ENCODE measurements around the gene CYP2F1. TPM values are rescaled to one million over a fixed set of nuclear protein-coding genes. Genes with fewer than 3 reads are reported as not detected.
"Not testable (repeated sequence)": the region's sequence is repeated elsewhere in the genome, so short reads cannot be mapped to it uniquely, and the experiment has no call there.

The CYP2F1 gene, protein sequence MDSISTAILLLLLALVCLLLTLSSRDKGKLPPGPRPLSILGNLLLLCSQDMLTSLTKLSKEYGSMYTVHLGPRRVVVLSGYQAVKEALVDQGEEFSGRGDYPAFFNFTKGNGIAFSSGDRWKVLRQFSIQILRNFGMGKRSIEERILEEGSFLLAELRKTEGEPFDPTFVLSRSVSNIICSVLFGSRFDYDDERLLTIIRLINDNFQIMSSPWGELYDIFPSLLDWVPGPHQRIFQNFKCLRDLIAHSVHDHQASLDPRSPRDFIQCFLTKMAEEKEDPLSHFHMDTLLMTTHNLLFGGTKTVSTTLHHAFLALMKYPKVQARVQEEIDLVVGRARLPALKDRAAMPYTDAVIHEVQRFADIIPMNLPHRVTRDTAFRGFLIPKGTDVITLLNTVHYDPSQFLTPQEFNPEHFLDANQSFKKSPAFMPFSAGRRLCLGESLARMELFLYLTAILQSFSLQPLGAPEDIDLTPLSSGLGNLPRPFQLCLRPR
- total RNA-seq (ENCODE audit: insufficient read depth, low replicate concordance) = not detected

GRCh38 chr19:41114132-41114531, at the start of gene CYP2F1:
Gene CYP2F1, plus strand, starts transcription at chr19:41114432. Its CDS starts 1,757 bp downstream, at chr19:41116189.
- no peak for DNase-seq (ENCODE audit: low spot score)

DNA sequence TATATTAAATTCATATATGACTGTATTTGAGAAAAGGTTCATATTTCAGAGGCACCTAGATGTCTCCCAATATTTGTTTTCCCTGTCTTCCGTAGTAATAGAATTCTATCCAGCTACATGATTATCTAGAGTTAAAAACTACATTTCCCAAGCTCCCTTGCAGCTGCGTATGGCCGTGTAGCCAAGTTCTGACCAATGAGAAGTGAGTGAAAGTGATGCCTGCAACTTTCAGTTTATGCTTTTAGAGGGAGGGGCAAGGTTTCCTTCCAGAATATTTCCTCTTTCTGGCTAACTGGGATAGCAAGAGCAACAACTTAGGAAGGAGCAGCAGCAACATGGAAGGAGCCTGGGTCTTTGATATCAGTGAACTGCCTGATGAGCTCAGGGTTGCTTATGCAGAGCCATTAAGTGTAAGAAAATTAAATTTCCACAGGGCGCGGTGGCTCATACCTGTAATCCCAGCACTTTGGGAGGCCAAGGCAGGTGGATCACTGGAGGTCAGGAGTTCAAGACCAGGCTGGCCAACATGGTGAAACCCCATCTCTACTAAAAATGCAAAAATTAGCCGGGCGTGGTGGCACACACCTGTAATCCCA, 49.2 kb upstream of the CYP2F1 start:
- DNase-seq (ENCODE audit: low spot score) = peak; percentile 13

- no peak for DNase-seq (ENCODE audit: low spot score)
Observed at GRCh38 chr19:41076286-41076685, 37.9 kb upstream of the CYP2F1 start.

GRCh38 chr19:41083516-41083915, 30.7 kb upstream of the CYP2F1 start:
- no peak for DNase-seq (ENCODE audit: low spot score)

DNA sequence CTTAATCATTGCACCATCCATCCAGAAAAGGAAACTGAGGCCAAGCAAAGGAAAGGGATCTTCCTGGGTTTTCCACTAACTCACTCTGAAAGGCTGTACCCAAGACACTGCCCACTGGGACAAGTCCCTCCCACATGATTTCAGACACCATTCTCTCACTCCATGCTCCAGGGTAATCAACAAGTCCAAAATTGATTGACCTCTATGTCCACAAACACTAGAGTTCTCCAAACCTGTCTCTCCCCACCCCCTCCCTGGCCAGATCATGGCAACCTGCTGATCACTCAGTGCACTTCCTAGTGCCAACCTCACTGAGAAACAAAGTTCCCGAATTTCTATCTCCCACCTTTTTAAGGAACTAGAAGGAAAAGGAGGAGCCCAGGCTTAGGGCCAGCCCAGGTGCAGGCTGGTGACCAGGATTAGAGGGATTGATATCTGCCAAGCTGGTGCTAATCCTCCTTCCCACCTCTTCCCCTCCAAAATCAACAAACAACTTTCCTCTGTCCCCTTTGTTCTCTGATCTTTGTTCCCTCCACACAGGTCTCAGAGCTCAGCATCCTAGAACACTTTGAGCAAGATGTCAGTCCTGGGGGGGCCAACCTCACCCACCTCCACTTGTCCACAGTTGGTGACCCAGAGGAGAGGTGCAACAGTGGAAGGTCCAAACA, 28.4 kb upstream of the CYP2F1 start:
- no peak for DNase-seq (ENCODE audit: low spot score)

DNA sequence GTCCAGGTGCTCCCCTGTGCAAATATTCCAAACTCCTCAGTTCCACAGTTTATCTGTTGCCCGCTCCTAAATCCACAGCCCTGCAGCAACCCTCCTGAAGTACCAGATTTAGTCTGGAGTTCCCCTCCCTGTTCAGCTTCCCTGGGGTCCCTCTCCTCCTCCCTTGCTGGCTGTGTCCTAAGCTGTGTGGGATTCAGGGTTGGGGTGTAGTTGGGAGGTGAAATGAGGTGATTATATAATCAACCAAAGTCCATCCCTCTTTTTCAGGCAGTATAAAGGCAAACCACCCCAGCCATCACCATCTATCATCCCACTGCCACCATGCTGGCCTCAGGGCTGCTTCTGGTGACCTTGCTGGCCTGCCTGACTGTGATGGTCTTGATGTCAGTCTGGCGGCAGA, 26.1 kb upstream of the CYP2F1 start, which contains the start of gene CYP2A13:
Gene CYP2A13, plus strand, starts transcription at position 301 of the 400 bp plus-strand sequence. Its CDS starts 21 bp downstream, at position 322.
- DNase-seq (ENCODE audit: low spot score) = no peak

DNA sequence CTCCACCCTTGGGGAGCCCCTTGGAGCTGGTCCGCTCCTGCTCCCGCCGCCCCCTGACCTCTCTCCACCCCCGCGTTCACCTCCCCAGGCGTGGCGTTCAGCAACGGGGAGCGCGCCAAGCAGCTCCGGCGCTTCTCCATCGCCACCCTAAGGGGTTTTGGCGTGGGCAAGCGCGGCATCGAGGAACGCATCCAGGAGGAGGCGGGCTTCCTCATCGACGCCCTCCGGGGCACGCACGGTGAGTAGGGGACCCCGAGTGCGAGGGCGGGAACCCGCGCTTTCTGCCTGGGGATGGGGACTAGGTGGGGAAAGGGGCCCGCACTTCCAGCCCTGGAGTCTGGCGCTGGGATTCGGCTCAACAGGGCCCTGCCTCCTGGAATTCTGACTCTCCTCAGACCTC, 24.3 kb upstream of the CYP2F1 start:
- DNase-seq (ENCODE audit: low spot score) = no peak

DNA sequence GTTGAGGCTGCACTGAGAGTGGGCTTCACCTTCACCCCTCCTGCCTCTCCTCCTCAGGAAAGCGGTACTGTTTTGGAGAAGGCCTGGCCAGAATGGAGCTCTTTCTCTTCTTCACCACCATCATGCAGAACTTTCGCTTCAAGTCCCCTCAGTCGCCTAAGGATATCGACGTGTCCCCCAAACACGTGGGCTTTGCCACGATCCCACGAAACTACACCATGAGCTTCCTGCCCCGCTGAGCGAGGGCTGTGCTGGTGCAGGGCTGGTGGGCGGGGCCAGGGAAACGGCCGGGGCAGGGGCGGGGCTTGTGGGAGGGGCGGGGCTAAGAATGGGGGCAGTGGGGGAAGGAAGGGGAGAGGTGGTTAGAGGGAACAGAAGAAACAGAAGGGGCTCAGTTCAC, 18.5 kb upstream of the CYP2F1 start:
- no peak for DNase-seq (ENCODE audit: low spot score)

- no peak for DNase-seq (ENCODE audit: low spot score)
Observed at GRCh38 chr19:41096353-41096752, 17.9 kb upstream of the CYP2F1 start.

GRCh38 chr19:41097302-41097701, 16.9 kb upstream of the CYP2F1 start:
- no peak for DNase-seq (ENCODE audit: low spot score)

GRCh38 chr19:41098762-41099161, 15.5 kb upstream of the CYP2F1 start:
- DNase-seq (ENCODE audit: low spot score) = no peak

GRCh38 chr19:41102210-41102609, 12.0 kb upstream of the CYP2F1 start:
- DNase-seq (ENCODE audit: low spot score) = not testable (repeated sequence)

GRCh38 chr19:41106177-41106576, 8.1 kb upstream of the CYP2F1 start:
- no peak for DNase-seq (ENCODE audit: low spot score)

DNA sequence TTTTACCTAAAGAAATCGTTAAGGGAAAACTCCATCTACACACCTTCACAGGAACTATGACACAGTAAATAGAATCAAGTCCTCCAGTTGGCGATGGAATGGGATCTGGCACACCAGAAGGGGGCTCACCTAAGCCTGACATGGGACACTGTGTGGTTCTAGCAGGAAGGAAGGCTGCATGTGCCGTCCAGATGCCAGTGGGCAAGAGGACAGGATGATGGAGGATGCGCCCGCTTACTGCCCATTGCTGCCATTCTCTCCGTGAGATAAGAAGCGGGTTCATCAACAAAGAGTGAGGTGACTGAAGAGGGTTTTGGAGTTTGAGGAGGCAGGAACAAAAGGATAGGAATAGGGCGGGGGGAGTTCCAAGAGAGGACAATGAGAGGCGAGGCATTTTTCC, 2.9 kb upstream of the CYP2F1 start:
- no peak for DNase-seq (ENCODE audit: low spot score)

GRCh38 chr19:41111750-41112295, 2.4 kb upstream of the CYP2F1 start:
- DNase-seq (ENCODE audit: low spot score) = no peak

GRCh38 chr19:41112728-41113290, 1.4 kb upstream of the CYP2F1 start:
- no peak for DNase-seq (ENCODE audit: low spot score)

- no peak for DNase-seq (ENCODE audit: low spot score)
Observed at GRCh38 chr19:41116261-41116660, 2.0 kb downstream of the CYP2F1 start.

DNA sequence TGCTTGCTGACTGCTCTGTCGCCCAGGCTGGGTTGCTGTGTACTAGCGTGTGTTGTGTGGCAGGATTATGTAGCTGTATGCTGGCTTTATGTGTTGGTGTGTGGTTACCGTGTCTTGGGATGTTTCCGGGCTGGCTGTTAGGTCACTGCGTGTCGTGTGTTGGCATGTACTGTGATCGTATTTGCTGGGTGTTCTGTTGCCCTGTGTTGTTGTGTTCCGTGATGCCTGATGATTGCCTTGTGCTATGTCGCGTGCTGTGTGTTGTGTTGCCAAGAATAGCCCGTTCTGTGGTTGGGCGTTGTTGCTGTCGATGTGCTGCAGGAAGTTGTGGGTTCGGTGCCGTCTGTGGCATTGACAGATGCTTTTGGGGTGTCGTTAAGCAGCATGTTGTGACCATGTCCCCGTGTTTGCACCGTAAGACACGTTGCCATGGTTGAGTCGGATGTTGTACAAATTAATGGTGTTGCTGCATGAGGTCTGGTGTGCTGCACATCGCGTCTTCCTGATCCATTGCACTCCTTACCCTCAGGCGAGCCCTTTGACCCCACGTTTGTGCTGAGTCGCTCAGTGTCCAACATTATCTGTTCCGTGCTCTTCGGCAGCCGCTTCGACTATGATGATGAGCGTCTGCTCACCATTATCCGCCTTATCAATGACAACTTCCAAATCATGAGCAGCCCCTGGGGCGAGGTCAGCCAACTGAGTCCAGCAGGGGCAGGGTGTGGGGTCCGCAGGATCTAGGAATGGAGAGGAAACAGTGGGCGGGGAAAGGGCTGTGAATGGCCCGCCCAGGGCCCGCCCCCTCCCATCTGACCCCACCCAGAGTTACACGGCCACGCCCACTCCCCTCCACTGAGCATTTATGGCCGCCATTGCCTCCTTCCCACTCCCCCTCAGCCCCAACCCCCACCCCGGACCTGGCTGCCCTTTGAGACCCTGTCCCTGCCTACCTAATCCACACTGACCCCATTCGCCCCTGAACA, 7.0 kb downstream of the CYP2F1 start:
- not testable (repeated sequence) for DNase-seq (ENCODE audit: low spot score)

GRCh38 chr19:41122846-41123245, 8.6 kb downstream of the CYP2F1 start:
- DNase-seq (ENCODE audit: low spot score) = not testable (repeated sequence)

DNA sequence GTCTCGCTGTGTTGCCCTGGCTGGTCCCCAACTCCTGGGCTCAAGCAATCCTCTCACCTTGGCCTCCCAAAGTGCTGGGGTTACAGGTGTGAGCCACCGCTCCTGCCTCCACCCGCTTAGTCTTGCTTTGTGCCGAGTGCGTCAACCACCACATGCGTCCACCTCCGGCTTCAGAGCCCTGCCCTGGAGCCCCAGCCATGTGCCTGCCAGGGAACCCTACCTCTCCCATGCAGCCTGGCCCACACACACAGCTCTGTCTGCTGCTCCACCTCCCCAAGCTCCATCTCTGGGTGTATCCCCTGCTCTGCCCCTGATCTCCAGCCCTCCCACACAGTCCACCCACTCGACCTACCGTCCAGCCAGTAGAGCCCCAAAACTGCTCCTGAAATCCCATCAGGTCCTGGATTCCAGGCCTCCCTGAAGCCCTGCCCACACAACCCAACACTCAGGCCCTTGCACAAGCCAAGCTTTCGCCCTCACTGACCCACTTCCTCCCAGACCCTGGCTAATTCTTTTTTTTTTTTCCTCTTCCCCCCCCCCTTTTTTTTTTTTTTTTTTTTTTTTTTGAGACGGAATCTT, 9.6 kb downstream of the CYP2F1 start:
- DNase-seq (ENCODE audit: low spot score) = no peak

All from umbilical cord (tissue), 2 donors.